ENCODE measurements around the gene RNF220. TPM values are rescaled to one million over a fixed set of nuclear protein-coding genes. Genes with fewer than 3 reads are reported as not detected.

RNF220 gene
- total and polyA plus RNA-seq, 10 donors = 59.0 to 126 (median 71.7) TPM

- TF ChIP-seq, protein P1, sequence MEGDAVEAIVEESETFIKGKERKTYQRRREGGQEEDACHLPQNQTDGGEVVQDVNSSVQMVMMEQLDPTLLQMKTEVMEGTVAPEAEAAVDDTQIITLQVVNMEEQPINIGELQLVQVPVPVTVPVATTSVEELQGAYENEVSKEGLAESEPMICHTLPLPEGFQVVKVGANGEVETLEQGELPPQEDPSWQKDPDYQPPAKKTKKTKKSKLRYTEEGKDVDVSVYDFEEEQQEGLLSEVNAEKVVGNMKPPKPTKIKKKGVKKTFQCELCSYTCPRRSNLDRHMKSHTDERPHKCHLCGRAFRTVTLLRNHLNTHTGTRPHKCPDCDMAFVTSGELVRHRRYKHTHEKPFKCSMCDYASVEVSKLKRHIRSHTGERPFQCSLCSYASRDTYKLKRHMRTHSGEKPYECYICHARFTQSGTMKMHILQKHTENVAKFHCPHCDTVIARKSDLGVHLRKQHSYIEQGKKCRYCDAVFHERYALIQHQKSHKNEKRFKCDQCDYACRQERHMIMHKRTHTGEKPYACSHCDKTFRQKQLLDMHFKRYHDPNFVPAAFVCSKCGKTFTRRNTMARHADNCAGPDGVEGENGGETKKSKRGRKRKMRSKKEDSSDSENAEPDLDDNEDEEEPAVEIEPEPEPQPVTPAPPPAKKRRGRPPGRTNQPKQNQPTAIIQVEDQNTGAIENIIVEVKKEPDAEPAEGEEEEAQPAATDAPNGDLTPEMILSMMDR (IDR thresholded peaks at IDR 0.05 in 8 of 11, conservative IDR thresholded peaks at IDR 0.05 in 3 of 11) = no peak
- TF ChIP-seq POLR2A (IDR thresholded peaks at IDR 0.05) = no peak
- no peak for TF ChIP-seq POLR2AphosphoS5 (IDR thresholded peaks at IDR 0.05)
- no peaks in the 10 kb centered on the region for H3K9me3 ChIP-seq
- H3K36me3 ChIP-seq = no peaks in the 10 kb centered on the region
- no peak overlapping the region for H3K4me3 ChIP-seq
- no peak overlapping the region for H3K27ac ChIP-seq
- DNase-seq = no peak
- 65 to 75% (median 73%) methylated on average over 3 of the region's 3 CpGs for WGBS, 5 donors
- intact Hi-C loops (cut with DNase I; ENCODE audit: low total_unique reads) = no loop called here
- H3K4me1 ChIP-seq = peaks cover 0 to 18% (median 0%) of the 10 kb centered on the region in 6 donors
- H3K27me3 ChIP-seq (replicated peaks in 1 of 7) = peaks cover 0 to 50% (median 10%) of the 10 kb centered on the region in 7 donors
These were observed 106.3 kb downstream of the RNF220 start for GRCh38 chr1:44511363-44511762.

DNA sequence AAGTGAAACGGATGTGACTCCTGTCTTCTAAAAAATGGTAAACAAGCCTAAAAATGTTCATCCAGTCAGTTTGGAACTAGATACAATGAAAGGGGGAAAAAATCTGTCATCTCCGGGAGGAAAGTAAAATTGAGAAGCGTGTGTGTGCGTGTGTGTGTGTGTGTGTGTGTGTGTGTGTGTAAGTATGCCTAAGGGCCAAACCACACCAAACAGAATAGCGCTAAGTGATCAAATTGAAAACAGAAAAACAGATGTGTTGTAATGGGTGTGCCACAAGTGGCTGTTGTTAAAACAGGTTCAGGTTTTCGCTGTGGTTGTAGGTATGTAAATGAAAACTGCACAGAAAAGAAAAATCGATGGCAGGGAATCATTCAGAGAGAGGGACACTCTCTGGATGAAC is 106.7 kb downstream of the RNF220 start:
- intact Hi-C loops (cut with DNase I; ENCODE audit: low total_unique reads) = no loop called here
- Histone ChIP-seq H3K4me3 (no peak overlapping the region), H3K27me3 (replicated peaks in 1 of 7) (peaks cover 0 to 48% (median 8%) of the 10 kb centered on the region in 7 donors), H3K36me3 (no peaks in the 10 kb centered on the region), H3K27ac (no peak overlapping the region), H3K9me3 (no peaks in the 10 kb centered on the region), H3K4me1 (peaks cover 0 to 18% (median 0%) of the 10 kb centered on the region in 6 donors)
- TF ChIP-seq POLR2A (IDR thresholded peaks at IDR 0.05) (no peak), POLR2AphosphoS5 (IDR thresholded peaks at IDR 0.05) (no peak)
- TF ChIP-seq, protein P1 (IDR thresholded peaks at IDR 0.05 in 8 of 11, conservative IDR thresholded peaks at IDR 0.05 in 3 of 11) = no peak
- 49 to 69% (median 56%) methylated on average over 7 of the region's 7 CpGs for WGBS, 5 donors
- no peak for DNase-seq

- H3K27ac ChIP-seq = no peak overlapping the region
- H3K9me3 ChIP-seq = no peaks in the 10 kb centered on the region
- no peak overlapping the region for H3K4me3 ChIP-seq
- H3K27me3 ChIP-seq (replicated peaks in 1 of 7) = peaks cover 0 to 47% (median 7%) of the 10 kb centered on the region in 7 donors
- 78 to 89% (median 82%) methylated on average over 12 to 13 of the region's 13 CpGs for WGBS, 5 donors
- peaks cover 0 to 18% (median 0%) of the 10 kb centered on the region in 6 donors for H3K4me1 ChIP-seq
- no peaks in the 10 kb centered on the region for H3K36me3 ChIP-seq
- TF ChIP-seq POLR2AphosphoS5 (IDR thresholded peaks at IDR 0.05) (no peak), POLR2A (IDR thresholded peaks at IDR 0.05) (no peak)
- TF ChIP-seq, protein P1 (IDR thresholded peaks at IDR 0.05 in 8 of 11, conservative IDR thresholded peaks at IDR 0.05 in 3 of 11) = no peak
- no peak for DNase-seq
- intact Hi-C loops (cut with DNase I; ENCODE audit: low total_unique reads) = no loop called here
These were observed 107.3 kb downstream of the RNF220 start for GRCh38 chr1:44512313-44512885.

- H3K36me3 ChIP-seq = no peaks in the 10 kb centered on the region
- H3K27ac ChIP-seq = no peak overlapping the region
- H3K4me1 ChIP-seq = peaks cover 0 to 18% (median 0%) of the 10 kb centered on the region in 6 donors
- WGBS, 5 donors = 83 to 90% (median 85%) methylated on average over 5 of the region's 5 CpGs
- H3K27me3 ChIP-seq (replicated peaks in 1 of 7) = peaks cover 0 to 40% (median 4%) of the 10 kb centered on the region in 7 donors
- DNase-seq = no peak
- H3K4me3 ChIP-seq = no peak overlapping the region
- intact Hi-C loops (cut with DNase I; ENCODE audit: low total_unique reads) = no loop called here
- TF ChIP-seq POLR2A (IDR thresholded peaks at IDR 0.05) (no peak), POLR2AphosphoS5 (IDR thresholded peaks at IDR 0.05) (no peak)
- TF ChIP-seq, protein P1 (IDR thresholded peaks at IDR 0.05 in 8 of 11, conservative IDR thresholded peaks at IDR 0.05 in 3 of 11) = no peak
- no peaks in the 10 kb centered on the region for H3K9me3 ChIP-seq
These were observed 108.1 kb downstream of the RNF220 start for GRCh38 chr1:44513111-44513510.

All from spleen (tissue), 11 donors.